WTC11 (cell line): ENCODE results near the gene NDUFV1. TPM values are rescaled to one million over a fixed set of nuclear protein-coding genes. Genes with fewer than 3 reads are reported as not detected.

Experiments
- ATAC-seq: fragments of 200-7000 bp; cut with Tn5 transposase; 2 replicates; pipeline ENCODE4 v1.10.0; 2021; ENCODE audit warnings: mild to moderate bottlenecking, moderate library complexity
- CTCF ChIA-PET: fragments of 300-600 bp; sonication (Branson Sonifier 250); formaldehyde crosslinking; loops from one replicate; lab custom pipeline; 2021; ENCODE audit warnings: antibody characterized with exemption; lab: Charles Lee
- POLR2A ChIA-PET: fragments of 350-600 bp; sonication (Branson Sonifier 250); formaldehyde crosslinking; loops from one replicate; lab custom pipeline; 2021; ENCODE audit warnings: antibody characterized with exemption; lab: Charles Lee
- DNase-seq: peaks from one replicate; pipeline ENCODE4 v3.0.0; 2021; ENCODE audit warnings: low spot score
- H3K27ac Mint-ChIP-seq: 2 replicates; pipeline ENCODE4 v1.8.0; 2021; ENCODE audit warnings: mixed read lengths
- H3K27me3 Mint-ChIP-seq: 2 replicates; pipeline ENCODE4 v1.8.0; 2021; ENCODE audit warnings: low read depth, mild to moderate bottlenecking, moderate library complexity, mixed read lengths
- H3K36me3 Mint-ChIP-seq: 2 replicates; pipeline ENCODE4 v1.8.0; 2021; ENCODE audit warnings: mixed read lengths
- H3K4me1 Mint-ChIP-seq: 2 replicates; pipeline ENCODE4 v1.8.0; 2022; ENCODE audit warnings: mixed read lengths
- H3K4me3 Mint-ChIP-seq: 2 replicates; pipeline ENCODE4 v1.8.0; 2021; ENCODE audit warnings: mild to moderate bottlenecking, moderate library complexity, mixed read lengths
- H3K9me3 Mint-ChIP-seq: 2 replicates; pipeline ENCODE4 v1.8.0; 2021; ENCODE audit warnings: mixed read lengths
- AR ChIP-seq: fragments of 250-450 bp; sonication (Bioruptor Pico); IDR thresholded peaks from 2 replicates; pipeline ENCODE4 v1.9.0; 2021; ENCODE audit warnings: mild to moderate bottlenecking
- CDX4 ChIP-seq: fragments of 250-450 bp; sonication (Bioruptor Pico); IDR thresholded peaks from 2 replicates; pipeline ENCODE4 v1.9.0; 2021; ENCODE audit warnings: moderate library complexity, mild to moderate bottlenecking, inconsistent platforms, borderline replicate concordance
- ESRRA ChIP-seq: sonication (generic); formaldehyde crosslinking; IDR thresholded peaks from 2 replicates; pipeline ENCODE4 v1.8.1; 2022; ENCODE audit warnings: mild to moderate bottlenecking, missing genetic modification reagents, borderline replicate concordance
- FOXK1 ChIP-seq: sonication (generic); formaldehyde crosslinking; IDR thresholded peaks from 2 replicates; pipeline ENCODE4 v1.8.0; 2022; ENCODE audit warnings: mild to moderate bottlenecking, moderate library complexity, missing genetic modification reagents
- HMGA2 ChIP-seq: fragments of 250-450 bp; sonication (Bioruptor Pico); IDR thresholded peaks from 2 replicates; pipeline ENCODE4 v1.4.0; 2021; ENCODE audit warnings: mild to moderate bottlenecking, moderate library complexity
- RELA ChIP-seq: sonication (generic); formaldehyde crosslinking; IDR thresholded peaks from 2 replicates; pipeline ENCODE4 v1.8.1; 2022; ENCODE audit warnings: missing genetic modification reagents, mild to moderate bottlenecking, borderline replicate concordance
- SOX15 ChIP-seq: fragments of 250-450 bp; sonication (Bioruptor Pico); IDR thresholded peaks from 2 replicates; pipeline ENCODE4 v1.9.0; 2021; ENCODE audit warnings: mild to moderate bottlenecking
- STAT6 ChIP-seq: sonication (generic); formaldehyde crosslinking; conservative IDR thresholded peaks from 2 replicates; pipeline ENCODE4 v1.8.1; 2023; ENCODE audit warnings: mild to moderate bottlenecking, low read depth, missing genetic modification reagents, moderate library complexity
- TEAD1 ChIP-seq: sonication (generic); formaldehyde crosslinking; IDR thresholded peaks from 2 replicates; pipeline ENCODE4 v1.8.0; 2022; ENCODE audit warnings: mild to moderate bottlenecking, missing genetic modification reagents
- ZNF219 ChIP-seq: sonication (generic); formaldehyde crosslinking; IDR thresholded peaks from 2 replicates; pipeline ENCODE4 v1.8.0; 2023; ENCODE audit warnings: missing genetic modification reagents, mild to moderate bottlenecking, borderline replicate concordance
- ZNF423 ChIP-seq: fragments of 250-450 bp; sonication (Bioruptor Pico); IDR thresholded peaks from 2 replicates; pipeline ENCODE4 v2.1.2; 2022; ENCODE audit warnings: mild to moderate bottlenecking, moderate library complexity
- ZNF532 ChIP-seq: fragments of 250-450 bp; sonication (Bioruptor Pico); IDR thresholded peaks from 2 replicates; pipeline ENCODE4 v1.9.0; 2021; ENCODE audit warnings: mild to moderate bottlenecking, borderline replicate concordance
- total RNA-seq: library from RNA; stranded (reverse); gene quantifications from 3 replicates; pipeline ENCODE4 v1.2.3, GENCODE V29; 2021
- TF ChIP-seq, protein P1 (sequence below): sonication (generic); formaldehyde crosslinking; IDR thresholded peaks from 2 replicates; pipeline ENCODE4 v1.8.1; 2023; ENCODE audit warnings: mild to moderate bottlenecking, missing genetic modification reagents, moderate library complexity

Gene NDUFV1
- total RNA-seq, 1 experiment from 2014 or later: 231 TPM

DNA sequence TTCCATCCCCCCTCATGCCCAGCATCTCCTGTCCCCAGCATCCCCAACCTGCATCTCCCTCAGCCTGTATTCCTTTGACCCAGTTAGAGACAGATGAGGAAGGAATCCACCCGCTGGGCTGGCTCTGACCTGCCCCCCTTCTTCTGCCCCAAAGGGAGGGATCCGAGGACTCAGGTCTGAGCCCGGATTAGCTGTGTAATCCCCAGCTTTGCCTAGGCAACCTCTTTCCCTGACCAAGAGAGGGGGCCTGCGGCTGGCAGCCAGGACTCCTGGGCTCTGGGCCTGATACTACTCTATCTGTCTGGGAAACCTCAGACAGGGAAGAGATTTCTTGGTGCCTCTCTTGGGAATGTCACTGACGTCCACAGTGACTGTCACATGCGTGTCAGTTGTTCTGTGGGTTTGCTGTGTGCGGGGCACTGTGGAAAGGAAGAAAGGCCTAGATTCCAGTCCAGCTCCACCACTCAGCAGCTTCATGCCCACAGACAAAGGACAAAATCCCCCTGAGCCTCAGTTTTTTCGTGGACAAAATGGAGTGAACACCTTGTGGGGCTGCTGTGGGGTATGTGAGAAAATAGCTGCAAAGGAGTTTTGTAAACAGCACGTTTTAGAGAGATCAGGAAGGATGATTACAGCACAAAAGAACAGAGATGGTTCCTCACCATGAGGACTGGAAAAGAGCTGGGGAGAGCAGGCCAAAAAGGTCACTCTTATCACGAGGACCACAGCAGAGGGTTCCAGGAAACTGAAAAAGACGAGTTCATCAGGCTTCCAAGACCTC is 1.3 kb upstream of the NDUFV1 start:
- POLR2A ChIA-PET: no interaction called here
- Mint-ChIP-seq H3K36me3 (peaks cover 18% of the 10 kb centered on the region), H3K4me1 (peaks cover 24% of the 10 kb centered on the region), H3K9me3 (peaks cover 7% of the 10 kb centered on the region), H3K27me3 (peaks cover 11% of the 10 kb centered on the region), H3K27ac (no peak overlapping the region), H3K4me3 (peak overlapping the region; percentile 94)
- TF ChIP-seq HMGA2 (CRISPR knock-in tag): no peak
- no peak for TF ChIP-seq AR
- TF ChIP-seq CDX4 (CRISPR knock-in tag): no peak
- TF ChIP-seq TEAD1 (CRISPR knock-in tag): no peak
- no peak for TF ChIP-seq RELA (CRISPR knock-in tag)
- no peak for TF ChIP-seq STAT6
- TF ChIP-seq ZNF532 (CRISPR knock-in tag): no peak
- TF ChIP-seq ZNF219: no peak
- TF ChIP-seq, protein P1, sequence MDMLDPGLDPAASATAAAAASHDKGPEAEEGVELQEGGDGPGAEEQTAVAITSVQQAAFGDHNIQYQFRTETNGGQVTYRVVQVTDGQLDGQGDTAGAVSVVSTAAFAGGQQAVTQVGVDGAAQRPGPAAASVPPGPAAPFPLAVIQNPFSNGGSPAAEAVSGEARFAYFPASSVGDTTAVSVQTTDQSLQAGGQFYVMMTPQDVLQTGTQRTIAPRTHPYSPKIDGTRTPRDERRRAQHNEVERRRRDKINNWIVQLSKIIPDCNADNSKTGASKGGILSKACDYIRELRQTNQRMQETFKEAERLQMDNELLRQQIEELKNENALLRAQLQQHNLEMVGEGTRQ (CRISPR knock-in tag): no peak
- TF ChIP-seq ZNF423 (CRISPR knock-in tag): no peak
- TF ChIP-seq SOX15 (CRISPR knock-in tag): no peak
- DNase-seq: no peak
- CTCF ChIA-PET: interaction anchor here (0.7 to 1.5 kb wide), 2 partner anchors 9 to 33 kb away, joined by 3 to 8 read pairs; no protein-coding TSS in a partner anchor
- ATAC-seq: no peak; the same call in 1 of the 2 replicates

GRCh38 chr11:67606093-67606491 is 644 bp upstream of the NDUFV1 start:
- POLR2A ChIA-PET: no interaction called here
- Mint-ChIP-seq H3K9me3 (peaks cover 7% of the 10 kb centered on the region), H3K4me1 (peaks cover 24% of the 10 kb centered on the region), H3K27ac (no peak overlapping the region), H3K27me3 (peaks cover 11% of the 10 kb centered on the region)
- DNase-seq: no peak
- ATAC-seq: no peak; the same call in 1 of the 2 replicates
- TF ChIP-seq FOXK1 (CRISPR knock-in tag) (no peak), ESRRA (no peak)
- TF ChIP-seq, all 79 proteins: peak for 0
- H3K36me3 Mint-ChIP-seq: peaks cover 21% of the 10 kb centered on the region
- CTCF ChIA-PET: interaction anchor here (0.5 to 1.5 kb wide), 3 partner anchors 8 to 34 kb away, joined by 3 to 8 read pairs (median 4); no protein-coding TSS in a partner anchor
- peak overlapping the region; percentile 94 for H3K4me3 Mint-ChIP-seq
